Activated naive CD4-positive, alpha-beta T cell (primary cell): Measurements from ENCODE around the gene FAM89B.

Experiments
- DNase-seq, 4 experiments: peaks; one replicate each; lab custom pipeline; 2025; lab: John Stamatoyannopoulos, UW

The FAM89B gene

DNA sequence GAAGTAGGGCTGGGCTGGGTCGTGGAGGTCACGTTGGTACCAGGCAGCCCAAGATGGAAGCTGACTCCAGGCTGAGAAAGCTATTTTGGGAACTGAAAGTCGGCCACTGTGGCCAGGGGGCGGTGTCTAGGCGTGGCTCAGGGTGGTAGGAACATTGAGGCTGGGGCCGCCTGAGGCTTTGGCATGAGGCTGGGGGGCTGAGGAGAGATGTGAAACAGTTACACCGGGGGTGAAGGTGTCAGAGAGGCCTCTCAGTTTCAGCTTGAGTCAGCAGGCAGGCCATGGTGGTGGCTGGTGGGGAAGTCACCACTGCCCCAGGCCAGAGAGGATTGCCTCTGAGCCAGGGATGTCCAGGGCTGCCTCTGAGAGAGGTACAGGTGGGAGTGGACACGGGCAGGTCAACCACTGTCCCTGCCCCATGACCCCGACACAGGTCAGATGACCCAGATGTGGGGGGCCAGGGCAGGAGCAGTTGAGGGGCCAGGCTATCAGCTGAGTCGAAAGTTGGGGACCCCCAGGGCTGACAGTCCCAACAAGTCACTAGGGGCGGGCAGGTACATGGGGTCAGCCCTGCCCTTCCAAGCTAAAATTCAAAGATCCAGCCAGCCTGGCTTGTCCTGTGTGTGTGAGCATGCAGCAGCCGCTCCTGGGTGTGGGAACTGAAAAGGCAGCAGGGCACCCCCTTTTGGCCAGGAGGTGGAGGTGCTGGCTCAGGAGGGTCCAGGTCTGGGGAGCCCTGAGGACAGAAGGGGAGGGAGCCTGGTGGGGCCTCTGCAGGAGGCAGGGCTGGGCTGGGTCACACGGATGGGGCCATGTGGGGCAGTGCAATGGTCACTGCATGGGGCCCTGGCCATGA is 16.1 kb downstream of the FAM89B start:
- peak; percentile 24 to 61 (median 38) for DNase-seq

DNA sequence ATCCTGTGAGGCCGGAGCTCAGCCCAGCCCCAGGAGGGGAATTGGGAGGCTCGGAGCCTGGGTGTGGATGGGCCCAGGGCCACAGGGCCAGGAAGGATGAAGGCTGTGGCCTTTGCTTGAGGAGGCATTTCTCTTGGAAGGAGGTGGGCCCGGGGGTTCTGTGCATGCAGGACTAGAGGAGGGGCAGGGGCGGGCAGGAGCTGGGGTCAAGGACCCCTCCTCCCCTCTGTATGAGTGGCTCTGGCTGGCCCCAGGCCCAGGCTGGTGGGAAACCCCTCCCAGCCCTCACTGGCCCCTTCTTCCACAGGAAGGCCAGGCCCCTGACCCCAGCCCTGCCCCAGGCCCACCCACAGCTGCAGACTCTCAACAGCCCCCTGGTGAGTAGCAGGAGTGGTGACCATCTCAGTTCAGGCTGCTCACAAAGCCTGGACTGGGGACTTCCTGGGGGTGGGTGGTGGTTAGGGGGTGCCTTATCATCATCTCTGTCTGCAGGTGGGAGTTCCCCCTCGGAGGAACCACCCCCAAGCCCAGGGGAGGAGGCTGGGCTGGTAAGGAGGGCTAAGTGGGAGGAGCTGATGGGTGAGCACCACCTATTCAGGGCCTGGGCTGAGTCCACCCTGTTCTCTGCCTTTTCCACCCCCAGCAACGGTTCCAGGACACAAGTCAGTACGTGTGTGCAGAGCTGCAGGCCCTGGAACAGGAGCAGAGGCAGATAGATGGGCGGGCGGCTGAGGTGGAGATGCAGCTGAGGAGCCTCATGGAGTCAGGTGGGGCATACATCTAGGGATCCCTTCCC is 17.3 kb downstream of the FAM89B start:
- DNase-seq, result no peak

DNA sequence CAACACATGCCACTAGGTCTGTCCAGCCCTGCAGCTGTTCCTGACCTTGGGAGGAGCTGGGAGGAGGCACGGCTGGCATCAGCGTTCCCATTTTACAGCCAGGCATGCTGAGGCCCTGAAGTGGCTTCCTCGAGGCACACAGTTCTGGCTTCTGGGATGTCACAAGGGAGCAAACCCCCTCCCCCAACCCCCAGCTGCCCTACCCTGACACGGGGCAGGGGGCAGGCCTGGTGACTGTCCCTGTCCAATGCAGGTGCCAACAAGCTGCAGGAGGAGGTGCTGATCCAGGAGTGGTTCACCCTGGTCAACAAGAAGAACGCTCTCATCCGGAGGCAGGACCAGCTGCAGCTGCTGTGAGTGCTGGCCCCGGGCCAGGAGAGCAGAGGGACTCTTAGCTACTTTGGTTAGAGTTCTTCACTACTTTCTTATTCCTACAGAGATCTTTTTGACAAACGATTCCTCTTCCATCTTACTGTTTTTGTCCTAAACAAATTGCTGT is 18.0 kb downstream of the FAM89B start:
- DNase-seq, result no peak

DNA sequence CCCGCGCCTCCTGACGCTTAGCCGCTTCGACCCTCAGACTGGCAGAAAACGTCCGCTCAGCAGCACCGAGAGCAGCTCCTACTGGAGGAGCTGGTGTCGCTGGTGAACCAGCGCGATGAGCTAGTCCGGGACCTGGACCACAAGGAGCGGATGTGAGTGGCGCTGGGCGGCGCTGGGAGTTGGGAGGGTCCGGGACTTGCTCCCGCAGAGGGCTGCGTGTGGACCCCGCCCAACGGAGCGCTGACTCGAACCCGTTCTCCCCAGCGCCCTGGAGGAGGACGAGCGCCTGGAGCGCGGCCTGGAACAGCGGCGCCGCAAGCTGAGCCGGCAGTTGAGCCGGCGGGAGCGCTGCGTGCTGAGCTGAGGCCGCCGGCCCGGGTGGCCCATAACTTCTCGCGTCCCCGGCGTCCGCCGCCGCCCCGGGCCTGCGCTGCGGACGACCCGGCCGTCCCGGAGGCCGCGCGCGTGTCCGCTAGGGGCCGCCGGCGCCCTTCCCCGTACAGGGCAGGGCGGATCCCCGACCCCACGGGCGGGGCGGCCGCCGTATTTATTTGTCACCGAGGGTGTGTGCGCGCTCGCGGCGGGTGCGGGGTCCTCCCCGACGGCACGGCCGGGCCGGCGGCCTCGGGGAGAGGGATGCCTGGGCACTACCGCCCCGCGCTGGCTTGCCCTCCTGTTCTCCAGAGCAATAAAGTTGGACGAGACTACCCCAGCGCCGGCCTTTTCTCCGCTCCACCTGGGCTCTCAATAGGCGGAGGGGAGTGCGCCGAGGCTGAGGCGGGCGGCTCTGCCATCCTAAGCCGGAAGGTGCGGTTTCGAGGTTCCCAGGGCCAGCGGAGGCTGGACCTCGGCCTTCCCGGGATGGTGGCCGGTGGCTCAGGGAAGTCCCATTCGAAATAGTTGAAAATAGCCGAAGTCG is 19.9 kb downstream of the FAM89B start:
- no peak for DNase-seq

DNA sequence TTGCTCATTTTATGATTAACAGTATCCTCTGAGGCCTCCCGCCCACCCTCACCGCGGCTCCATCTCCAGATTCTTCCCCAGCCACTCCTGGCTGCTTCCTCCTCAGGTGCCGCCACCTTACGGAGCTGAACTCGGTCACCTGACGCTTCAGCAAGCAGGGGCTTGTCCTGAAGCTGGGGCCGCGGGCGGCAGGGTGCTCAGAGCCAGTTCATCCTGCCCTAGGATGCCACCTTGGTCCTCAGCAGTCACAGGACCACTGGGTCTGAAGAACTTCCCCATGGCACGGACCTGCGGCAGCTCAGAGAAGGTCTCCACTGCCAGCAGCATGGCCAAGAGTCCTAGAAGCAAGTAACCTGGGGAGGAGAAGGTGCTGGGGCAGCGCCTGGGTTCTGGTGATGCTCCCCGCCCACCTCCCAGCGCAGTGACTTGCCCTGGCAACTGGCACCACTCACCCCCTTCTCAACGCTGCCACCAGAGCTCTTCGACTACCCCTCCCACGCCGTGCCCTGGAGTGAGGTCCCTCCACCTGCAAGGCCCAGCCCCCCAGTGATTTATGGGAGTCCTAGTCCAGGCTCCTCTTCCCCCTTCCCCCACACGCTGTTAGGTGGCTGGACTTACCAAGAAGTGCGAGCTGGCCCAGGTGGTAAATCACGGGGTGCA is 20.6 kb downstream of the FAM89B start:
- no peak for DNase-seq

DNA sequence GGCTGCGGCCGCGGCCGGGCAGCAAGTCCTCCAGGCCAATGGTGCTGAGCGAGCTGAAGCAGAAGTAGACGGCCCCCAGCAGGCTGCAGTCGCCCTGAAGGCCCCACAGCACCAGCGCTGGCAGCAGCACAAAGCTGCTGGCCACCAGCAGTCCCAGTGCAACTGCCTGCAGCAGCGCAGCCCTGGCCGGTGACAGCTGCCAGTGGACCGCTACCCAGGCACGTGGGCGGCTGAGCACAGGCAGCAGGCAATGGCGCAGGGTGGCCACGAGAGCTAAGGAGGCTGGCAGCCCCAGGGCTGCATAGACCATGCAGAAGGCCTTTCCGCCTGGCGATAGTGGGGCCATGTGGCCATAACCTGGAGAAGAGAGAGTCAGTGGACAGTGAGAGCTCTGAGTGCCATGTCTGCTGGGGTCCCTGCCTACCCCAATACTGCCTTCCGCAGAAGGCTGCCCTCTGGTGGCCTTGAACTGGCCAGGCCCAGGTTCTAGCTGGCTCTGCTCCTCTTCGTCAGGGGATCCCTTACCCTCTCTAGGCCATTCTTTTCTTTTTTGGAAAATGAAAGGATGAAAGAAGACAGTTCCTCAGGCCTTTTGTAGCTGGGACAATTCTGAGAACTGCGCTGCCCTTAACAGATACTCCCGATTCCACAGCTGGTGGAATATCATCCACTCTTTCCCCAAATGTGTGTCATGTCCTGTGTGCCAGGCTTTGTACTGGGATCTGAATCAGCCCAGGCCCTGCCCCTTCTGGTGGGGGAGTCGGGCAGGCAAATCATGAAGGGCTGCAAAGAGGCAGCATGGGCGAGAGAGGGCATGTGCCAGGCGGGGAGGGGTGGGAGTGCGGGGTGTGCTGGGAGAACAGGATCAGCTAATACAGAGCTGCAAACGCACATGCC is 21.4 kb downstream of the FAM89B start:
- DNase-seq, result peak in 1 of 4 experiments; percentile 50

DNA sequence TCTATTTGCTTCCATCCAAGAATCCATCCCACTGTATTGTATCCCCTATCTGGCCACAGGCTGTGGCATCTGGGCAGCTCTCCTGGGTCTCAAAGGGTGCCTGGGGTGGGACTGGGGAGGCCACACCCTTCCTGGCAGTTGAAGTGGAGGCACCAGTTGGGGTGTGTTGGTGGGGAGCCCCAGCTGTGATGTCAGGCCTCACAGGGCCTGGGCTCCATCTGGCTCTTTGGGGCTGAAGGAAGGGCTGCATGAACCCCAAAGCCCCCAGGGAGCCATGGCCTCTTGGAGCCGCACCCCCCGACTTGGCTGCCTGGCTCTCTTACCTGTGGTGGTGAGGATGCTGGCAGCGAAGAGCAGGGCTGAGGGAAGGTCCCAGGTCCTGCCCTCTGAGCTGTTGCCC is 22.8 kb downstream of the FAM89B start:
- DNase-seq, result no peak

DNA sequence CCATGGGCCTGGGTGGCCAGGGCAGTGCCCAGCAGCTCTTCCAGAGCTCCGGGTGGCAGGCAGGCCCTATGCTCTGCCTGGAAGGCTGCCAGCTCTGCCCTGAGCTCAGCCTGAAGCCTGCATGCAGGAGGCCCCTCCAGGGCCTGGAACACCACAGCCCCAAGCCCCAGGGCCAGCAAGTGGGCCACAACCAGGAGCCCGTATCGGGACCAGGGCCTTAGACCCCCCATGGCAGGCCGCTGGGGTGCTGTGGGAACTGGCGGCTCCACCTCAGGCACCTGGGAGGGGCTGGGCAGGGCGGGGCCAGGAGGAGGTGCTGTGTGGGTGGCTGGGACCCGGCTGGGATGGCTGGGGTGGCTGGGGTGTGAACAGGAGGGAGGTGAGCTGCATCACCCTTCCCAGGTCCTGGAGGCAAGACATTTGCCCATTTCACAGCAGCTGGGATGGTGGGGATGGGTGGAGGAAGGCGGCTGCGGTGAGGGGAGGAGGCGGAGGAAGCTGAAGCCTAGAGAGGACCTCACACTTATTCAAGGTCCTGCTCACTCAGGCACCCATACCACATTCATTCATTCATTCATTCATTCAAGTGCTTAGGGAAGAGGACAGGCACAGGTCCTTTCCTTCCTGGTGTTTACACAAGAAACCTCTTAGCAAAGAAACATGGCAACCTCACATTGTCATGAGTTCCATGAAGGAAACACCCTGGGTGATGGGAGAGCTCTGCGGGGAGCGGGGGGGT is 23.4 kb downstream of the FAM89B start, which contains the start of gene KCNK7:
Gene KCNK7 (minus strand): TSS at position 258 of the 739 bp plus-strand sequence. CDS start 28 bp downstream, at position 230.
- DNase-seq, result no peak

DNA sequence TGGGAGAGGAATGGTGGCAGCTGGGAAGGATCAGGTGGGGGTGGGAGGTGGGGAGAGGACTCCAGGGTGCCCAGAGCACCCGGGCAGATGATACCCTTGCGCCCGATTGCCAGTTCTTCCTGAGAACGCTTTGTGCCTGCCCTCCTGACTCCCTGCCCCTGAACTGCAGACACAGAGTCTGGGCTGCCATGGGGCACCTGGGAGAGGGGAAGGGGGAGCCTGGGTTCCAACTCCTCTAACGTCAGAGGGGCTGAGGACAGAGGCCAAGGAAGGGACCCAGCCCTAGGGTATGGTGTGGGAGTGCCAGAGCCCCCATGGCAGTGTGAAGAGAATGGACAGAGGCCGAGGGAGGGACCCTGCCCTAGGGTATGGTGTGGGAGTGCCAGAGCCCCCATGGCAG is 24.2 kb downstream of the FAM89B start:
- DNase-seq, result no peak

DNA sequence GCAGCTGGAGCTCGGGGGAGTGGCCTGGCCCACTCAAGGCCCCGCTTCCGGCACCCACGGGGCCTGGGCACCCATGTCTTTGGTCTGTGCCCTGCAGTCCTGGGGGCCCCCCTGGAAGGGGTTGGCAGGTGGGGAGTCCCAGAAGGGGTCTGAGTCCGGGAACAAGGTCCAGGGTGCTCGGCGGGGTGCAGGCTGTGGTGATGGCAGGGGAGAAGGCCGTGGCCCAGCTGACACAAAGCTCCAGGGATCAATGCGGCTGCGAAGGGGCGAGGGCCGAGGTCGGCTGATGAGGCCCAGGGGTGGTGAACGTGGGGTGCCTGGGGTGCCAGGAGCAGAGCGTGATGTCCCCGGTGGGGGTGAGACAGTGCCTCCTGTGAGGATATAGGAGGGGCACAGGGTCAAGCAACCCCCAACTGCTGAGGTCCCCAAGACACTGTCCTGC is 25.9 kb downstream of the FAM89B start:
- no peak for DNase-seq

DNA sequence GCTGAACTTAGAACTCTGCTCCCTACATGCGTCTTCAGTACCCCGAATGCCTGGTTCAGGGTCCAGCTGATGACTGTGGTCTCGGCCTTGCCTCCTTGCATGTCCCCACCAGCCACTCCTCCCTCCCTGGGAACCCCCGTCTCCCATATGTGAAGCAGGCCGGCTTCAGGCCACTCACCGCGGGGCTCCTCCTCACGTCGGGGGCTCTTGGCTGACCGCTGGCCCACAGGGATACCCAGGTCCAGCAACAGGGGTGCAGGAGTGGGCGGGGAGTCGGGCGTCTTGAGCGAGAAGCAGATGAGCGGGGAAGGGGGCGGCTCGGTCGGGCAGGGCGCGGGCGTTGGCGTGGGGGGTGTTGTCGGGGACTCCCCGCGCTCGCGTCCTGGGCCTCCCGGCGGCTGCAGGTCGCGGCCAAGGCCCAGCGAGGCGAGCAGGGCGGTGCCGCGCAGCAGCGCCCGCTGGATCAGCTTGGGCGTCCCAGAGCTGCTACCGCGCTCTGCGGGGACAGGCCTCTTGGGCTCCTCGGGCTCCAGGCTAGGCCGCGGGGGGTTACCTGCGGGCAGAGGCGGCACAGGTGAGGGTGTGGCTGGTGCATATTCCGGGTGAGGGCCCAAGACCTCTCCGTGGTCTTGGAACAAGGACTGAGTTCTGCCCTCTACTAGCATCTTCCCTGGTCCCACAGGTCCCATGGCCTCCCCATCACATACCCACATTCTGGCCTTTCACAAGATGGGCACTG is 27.0 kb downstream of the FAM89B start:
- no peak for DNase-seq

DNA sequence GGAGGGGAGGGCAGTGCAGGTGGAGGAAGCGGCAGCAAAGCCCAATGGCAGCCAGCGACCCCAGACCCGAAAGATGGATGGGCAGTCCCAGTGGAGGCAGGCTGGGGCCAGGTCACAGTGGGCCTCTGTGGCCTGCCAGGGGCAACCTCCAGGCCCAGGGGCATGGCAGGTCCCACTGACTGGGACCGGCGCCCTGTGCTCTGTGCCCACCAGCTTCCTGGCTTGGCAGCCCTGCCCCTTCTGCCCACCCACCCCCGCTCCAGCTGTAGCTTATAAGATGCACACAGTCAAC is 27.6 kb downstream of the FAM89B start:
- DNase-seq, result no peak

DNA sequence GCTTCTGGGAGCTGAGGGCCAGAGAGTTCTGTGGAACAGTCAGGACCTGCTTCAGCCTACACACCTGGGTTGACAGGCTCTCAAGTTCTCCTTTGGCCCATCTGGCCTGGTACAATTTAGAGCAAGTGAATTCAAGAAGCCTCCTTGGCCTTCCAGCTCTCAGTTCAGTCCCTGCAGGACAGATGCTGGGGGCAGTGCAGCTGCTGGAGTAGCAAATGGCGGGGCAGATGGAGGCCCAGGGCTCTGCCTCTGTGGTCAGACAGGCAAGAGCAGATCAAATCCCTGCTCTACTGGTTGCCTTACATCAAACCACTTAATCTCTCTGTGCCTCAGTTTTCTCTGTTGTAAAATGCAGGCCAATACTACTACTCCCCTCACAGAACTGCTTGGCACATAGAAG is 31.9 kb downstream of the FAM89B start:
- DNase-seq, result no peak

DNA sequence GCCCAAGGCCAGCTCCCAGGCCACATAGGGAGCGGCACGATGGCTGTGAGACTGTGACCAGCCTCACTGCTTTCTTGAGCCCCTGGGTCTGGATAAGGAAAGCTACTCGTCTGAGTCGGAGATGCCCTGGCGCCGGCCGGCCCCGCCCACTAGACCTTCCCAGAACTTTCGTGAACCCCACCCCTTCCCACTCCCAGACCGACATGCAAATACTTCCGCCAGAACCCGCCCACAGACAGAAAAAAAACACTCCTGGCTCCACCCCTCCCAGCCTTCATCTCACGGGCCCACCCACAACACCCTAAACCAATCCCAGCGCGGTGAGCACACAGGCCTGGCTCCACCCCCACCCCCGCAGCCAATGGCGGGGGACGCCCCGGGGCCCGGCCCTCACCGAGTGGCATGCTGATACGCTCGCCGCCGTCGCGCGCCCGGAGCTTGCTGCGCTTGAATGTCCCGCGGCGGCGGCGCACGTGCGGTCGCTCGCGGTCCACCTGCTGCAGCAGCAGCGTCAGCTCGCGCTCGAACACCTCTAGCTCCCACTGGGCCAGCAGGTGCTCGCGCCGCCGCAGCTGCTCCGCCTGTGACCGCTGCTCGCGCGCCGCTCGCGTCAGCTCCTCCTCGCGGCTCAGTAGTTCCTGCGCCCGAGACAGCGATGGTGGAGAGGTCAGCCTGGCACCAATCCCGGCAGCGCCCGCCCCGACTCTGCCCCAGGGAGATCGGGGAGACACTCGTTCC is 34.7 kb downstream of the FAM89B start:
- DNase-seq, result no peak

DNA sequence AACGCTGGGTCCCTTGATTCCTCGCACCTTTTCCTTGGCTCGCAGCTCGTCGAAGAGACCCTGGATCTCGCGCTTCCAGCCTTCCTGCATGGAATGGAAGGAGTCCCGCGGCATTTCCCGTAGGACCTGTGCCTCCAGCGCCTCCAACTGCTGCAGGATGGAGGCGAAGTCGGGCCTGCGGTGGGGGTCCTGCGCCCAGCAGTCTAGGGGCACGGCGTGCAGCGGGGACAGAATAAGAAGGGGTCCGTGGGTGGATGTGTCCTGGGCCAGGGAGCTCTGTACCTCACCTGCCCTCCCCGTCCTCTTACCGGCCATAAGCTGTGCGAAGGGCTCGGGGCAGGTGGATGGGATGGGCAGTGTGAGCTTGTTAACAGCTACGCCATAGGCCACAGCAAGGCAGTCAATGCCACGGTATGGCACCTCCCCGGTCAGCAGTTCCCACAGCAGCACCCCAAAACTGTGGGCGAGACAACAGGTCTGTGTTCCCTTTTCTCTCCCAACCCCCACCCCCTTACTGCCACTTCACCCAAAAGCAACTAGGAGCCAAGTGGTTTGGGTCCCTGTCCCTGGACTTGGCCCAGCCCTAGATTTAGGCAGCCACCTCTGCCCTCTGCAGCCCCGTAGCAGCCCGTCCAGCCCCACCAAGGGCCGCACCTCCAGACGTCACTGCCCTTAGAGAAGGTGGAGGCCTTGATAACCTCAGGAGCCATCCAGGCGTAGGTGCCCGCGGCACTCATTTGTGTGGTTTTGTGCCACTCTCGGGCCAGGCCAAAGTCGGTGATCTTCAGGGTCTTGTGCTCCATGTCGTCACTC is 35.5 kb downstream of the FAM89B start:
- DNase-seq, result no peak

DNA sequence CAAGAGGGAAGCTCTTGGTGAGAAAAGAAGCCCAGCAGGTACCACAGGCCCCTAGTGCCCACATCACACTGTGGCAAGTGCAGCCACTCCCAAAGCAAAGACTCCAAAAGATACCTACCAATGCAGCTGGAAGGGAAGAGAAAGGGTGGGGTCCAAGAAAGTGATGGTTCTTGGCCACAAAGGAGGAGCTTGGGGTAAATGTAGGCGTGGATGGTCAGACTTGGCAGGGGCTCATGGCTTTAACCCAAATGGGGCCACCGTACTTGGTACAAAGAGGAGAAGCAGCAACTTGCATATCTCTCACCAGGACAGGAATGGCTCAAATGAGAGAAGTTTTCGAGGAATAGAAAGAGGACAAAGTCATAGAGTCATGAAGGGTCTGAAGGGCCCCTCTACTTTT is 36.9 kb downstream of the FAM89B start:
- no peak for DNase-seq

DNA sequence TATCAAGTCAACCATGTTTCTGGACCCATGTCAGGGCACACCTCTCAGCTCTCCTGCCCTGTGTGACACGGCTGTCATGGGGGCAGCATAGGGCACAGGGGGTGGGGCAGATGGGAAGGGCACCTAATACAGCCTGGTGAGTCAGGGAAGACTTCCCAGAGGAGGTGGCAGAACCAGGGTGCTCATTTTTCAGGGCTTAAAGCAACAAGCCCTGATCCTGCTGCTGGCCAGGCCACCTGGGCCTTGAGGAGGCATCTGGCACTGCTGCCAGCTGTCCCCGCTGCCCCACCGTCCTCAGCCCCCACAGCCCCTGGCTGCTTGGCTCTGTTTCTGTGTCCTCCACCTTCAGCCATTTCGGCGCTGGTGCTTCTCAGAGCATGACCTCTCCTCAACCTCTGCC is 37.3 kb downstream of the FAM89B start:
- no peak for DNase-seq
